ENCODE data around the gene PDCD10.

Gene PDCD10

DNA sequence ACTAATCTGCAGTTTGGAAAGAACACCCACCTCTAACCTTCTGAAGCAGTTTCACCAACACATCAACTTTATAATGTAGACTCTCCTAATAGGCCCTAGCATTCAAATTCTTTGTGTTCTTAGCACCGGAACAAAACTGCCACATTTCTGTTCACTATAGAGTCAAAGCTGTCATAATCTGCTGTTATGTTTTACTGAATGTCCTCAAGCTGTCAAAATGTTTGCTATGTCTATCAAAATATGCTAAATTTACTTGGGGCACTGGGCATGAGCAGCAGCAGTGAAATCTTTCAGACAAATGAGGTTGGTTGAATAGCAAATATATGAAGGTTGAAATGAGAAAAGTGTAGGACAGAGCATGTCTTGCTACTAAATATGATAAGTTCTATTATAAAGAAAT is 82.9 kb downstream of the PDCD10 start:
- no peak for DNase-seq (ENCODE audit: low read depth)
- no peak for TF ChIP-seq CTCF (conservative IDR thresholded peaks at IDR 0.05; ENCODE audit: low read length)
- no peak overlapping the region for H3K4me3 ChIP-seq (ENCODE audit: low read length)

GRCh38 chr3:167650459-167650858 is 84.2 kb downstream of the PDCD10 start:
- no peak for TF ChIP-seq CTCF (conservative IDR thresholded peaks at IDR 0.05; ENCODE audit: low read length)
- no peak overlapping the region for H3K4me3 ChIP-seq (ENCODE audit: low read length)
- DNase-seq (ENCODE audit: low read depth): no peak

- DNase-seq (ENCODE audit: low read depth): no peak
- no peak for TF ChIP-seq CTCF (conservative IDR thresholded peaks at IDR 0.05; ENCODE audit: low read length)
These were observed 84.9 kb downstream of the PDCD10 start for GRCh38 chr3:167649746-167650145.

DNA sequence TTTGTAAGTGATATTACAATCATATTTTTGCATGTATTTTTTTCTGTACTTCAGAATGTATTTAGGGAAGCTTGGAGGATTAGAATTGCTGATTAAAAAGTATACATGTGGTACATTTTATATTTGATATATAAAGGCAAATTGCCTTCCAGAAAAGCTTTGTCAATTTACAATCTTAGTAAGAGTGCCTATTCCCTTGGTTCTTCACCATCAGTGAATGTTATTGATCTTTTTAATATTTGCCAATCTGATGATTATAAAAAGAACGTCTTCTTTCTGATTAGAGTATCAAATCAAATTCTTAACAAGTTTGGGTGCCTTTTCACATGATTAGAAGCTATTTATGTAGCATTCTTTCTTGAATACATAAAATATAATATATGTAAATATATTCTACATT is 90.1 kb downstream of the PDCD10 start:
- no peak for TF ChIP-seq CTCF (conservative IDR thresholded peaks at IDR 0.05; ENCODE audit: low read length)
- no peak for DNase-seq (ENCODE audit: low read depth)
- no peak overlapping the region for H3K4me3 ChIP-seq (ENCODE audit: low read length)

More at GRCh38 chr3:167649746-167650145, 84.9 kb downstream of the PDCD10 start:
- no peak overlapping the region for H3K4me3 ChIP-seq (ENCODE audit: low read length)

Data from AG10803 (cell line).